Subcutaneous adipose tissue (tissue), 4 donors: ENCODE results near the gene ROCK1. TPM values are rescaled to one million over a fixed set of nuclear protein-coding genes. Genes with fewer than 3 reads are reported as not detected.

Source experiments
- CTCF ChIP-seq: fragments of 450-650 bp; IDR thresholded peaks from one replicate; pipeline ENCODE4 v1.5.1; 2016; ENCODE audit warnings: low read depth, mild to moderate bottlenecking, control low read depth, antibody characterized with exemption, moderate library complexity
- total RNA-seq, 4 donors: library from RNA; depleted of rRNA; stranded (reverse); fragments of >200 nt; gene quantifications; one replicate each; pipeline ENCODE4 v1.1.0, GENCODE V29; 2016

The ROCK1 gene
- total RNA-seq, 4 donors from 2014 or later = 77.8 to 107 (median 101) TPM

GRCh38 chr18:21083017-21083416 is 28.6 kb downstream of the ROCK1 start:
- no peak for TF ChIP-seq CTCF

DNA sequence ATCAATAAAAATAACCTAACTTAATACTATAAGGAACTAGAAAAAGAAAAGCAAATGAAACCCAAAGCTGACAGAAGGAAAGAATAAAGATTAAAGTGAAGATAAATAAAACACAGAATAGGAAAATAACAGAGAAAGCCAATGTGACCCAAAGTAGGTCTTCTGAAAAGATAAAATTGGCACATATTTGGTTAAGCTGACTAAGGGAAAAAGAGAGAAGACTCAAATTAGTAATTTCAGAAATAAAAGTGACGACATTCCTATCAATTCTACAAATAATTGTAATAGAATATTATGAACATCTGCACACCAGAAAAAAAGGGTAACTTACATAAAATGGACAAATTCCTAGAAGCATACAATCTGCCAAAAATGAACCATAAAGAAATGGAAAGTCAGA is 30.2 kb downstream of the ROCK1 start:
- no peak for TF ChIP-seq CTCF

DNA sequence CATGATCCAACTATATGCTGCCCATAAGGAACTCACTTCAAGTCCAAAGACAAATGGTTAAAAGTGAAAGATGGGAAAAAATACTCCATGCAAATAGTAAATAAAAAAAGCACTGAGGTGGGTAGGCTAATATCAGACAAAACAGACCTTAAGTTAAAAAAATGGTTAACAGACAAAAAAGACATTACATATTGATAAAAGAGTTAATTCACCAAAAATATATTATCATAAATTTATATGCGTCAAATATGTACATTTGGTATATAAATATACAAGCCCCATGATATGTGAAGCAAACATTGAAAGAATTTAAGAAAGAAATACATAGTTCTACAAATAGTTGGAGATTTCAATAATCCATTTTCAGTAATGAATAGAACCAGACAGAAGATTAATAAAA is 31.0 kb downstream of the ROCK1 start:
- no peak for TF ChIP-seq CTCF

GRCh38 chr18:21074336-21075323 is 37.0 kb downstream of the ROCK1 start:
- no peak for TF ChIP-seq CTCF

GRCh38 chr18:21073180-21073579 is 38.4 kb downstream of the ROCK1 start:
- TF ChIP-seq CTCF = no peak

- TF ChIP-seq CTCF = no peak
Observed at GRCh38 chr18:21071071-21071470, 40.5 kb downstream of the ROCK1 start.

DNA sequence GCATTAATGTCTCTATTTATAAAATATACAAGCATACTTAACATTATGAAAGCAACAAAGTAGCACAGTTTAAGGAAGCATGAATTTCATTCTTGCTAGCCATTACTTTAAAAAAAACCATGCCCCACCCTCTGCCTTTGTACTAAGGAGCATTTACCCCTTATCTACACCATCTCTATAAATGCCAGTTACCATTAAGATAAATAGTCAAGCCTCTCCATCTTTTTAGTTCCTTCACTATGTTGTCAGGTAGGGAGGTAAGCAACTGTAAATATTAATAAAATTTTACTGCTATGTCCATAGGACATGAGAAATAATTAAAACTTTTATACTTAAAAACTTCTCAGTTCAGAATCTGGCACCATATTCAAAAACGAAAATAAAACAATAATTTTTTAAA is 42.1 kb downstream of the ROCK1 start:
- no peak for TF ChIP-seq CTCF
